HG03066 (cell line): ENCODE results near the gene MOSPD3.
"Not testable (repeated sequence)": the region's sequence is repeated elsewhere in the genome, so short reads cannot be mapped to it uniquely, and the experiment has no call there.

Source experiments
- ATAC-seq: cut with Tn5 transposase; IDR thresholded peaks from one replicate; pipeline ENCODE4 v1.9.1; 2021; ENCODE audit warnings: low read depth; ENCODE audit not compliant: unreplicated experiment

Gene MOSPD3

GRCh38 chr7:100662194-100662776, 49.9 kb downstream of the MOSPD3 start:
- not testable (repeated sequence) for ATAC-seq
